Natural killer cell (primary cell): ENCODE results near the gene MAP2K3. TPM values are rescaled to one million over a fixed set of nuclear protein-coding genes. Genes with fewer than 3 reads are reported as not detected.
A peak's percentile ranks its signal among the peaks of the same experiment; 100 is the strongest.

ENCODE experiments used
- ATAC-seq, 3 donors: fragments of 150-1000 bp in 2 of 3; fragments of 200-7000 bp in 1 of 3; cut with Tn5 transposase; 1 replicate in 1 of 3; 2 replicates in 2 of 3; pipeline ENCODE4 v1.10.0; 2021; ENCODE audit warnings: mild to moderate bottlenecking in 2 of 3, moderate library complexity in 2 of 3
- DNase-seq, 2 donors: peaks; one replicate each; pipeline versions ENCODE4 v3.0.0 to v3.0.0-alpha.2; 2013 to 2021; ENCODE audit warnings: mixed read lengths in 1 of 2
- H3K27ac ChIP-seq: one replicate; pipeline ENCODE4 v1.5.1; 2013; ENCODE audit warnings: mild to moderate bottlenecking, low read length
- H3K27me3 ChIP-seq: one replicate; pipeline ENCODE4 v1.6.1; 2013; ENCODE audit warnings: low read length; ENCODE audit not compliant: control insufficient read depth, insufficient read depth
- H3K36me3 ChIP-seq: one replicate; pipeline ENCODE4 v1.6.1; 2013; ENCODE audit warnings: low read length; ENCODE audit not compliant: control insufficient read depth, insufficient read depth
- H3K4me1 ChIP-seq: one replicate; pipeline ENCODE4 v1.6.1; 2013; ENCODE audit warnings: low read length; ENCODE audit not compliant: control insufficient read depth, insufficient read depth
- H3K4me3 ChIP-seq: one replicate; pipeline ENCODE4 v1.5.1; 2013; ENCODE audit warnings: low read length
- H3K9me3 ChIP-seq: one replicate; pipeline ENCODE4 v1.6.1; 2013; ENCODE audit warnings: low read length; ENCODE audit not compliant: control insufficient read depth, insufficient read depth
- H3K27ac Mint-ChIP-seq, 2 donors: one replicate each; pipeline ENCODE4 v1.8.0; 2022; ENCODE audit warnings: mild to moderate bottlenecking in 2 of 2, mixed read lengths in 2 of 2, moderate library complexity in 1 of 2
- H3K27me3 Mint-ChIP-seq, 2 donors: one replicate each; pipeline ENCODE4 v1.8.0; 2022; ENCODE audit warnings: low read depth in 2 of 2, mixed read lengths in 2 of 2
- H3K36me3 Mint-ChIP-seq: one replicate; pipeline ENCODE4 v1.8.0; 2022; ENCODE audit warnings: mixed read lengths
- H3K4me1 Mint-ChIP-seq, 2 donors: one replicate each; pipeline ENCODE4 v1.8.0; 2022; ENCODE audit warnings: mixed read lengths in 2 of 2
- H3K4me3 Mint-ChIP-seq: one replicate; pipeline ENCODE4 v1.8.0; 2022; ENCODE audit warnings: mild to moderate bottlenecking, moderate library complexity, mixed read lengths
- H3K9me3 Mint-ChIP-seq, 2 donors: one replicate each; pipeline ENCODE4 v1.8.0; 2022; ENCODE audit warnings: mixed read lengths in 2 of 2
- WGBS: methylation state at CpG from one replicate; pipeline ENCODE4 v1.1.7; 2013; ENCODE audit warnings: missing lambda C conversion rate; ENCODE audit not compliant: insufficient coverage; 5-methylcytosine and 5-hydroxymethylcytosine counted together
- intact Hi-C: fragments of 100-400 bp; cut with micrococcal nuclease; formaldehyde crosslinking; loops from one replicate; pipeline ENCODE4 v1.14.2; 2022
- total RNA-seq, 4 donors: library from RNA; stranded (reverse); fragments of 120-200 nt in 1 of 4; gene quantifications; one replicate each; pipeline versions ENCODE4 v1.2.3 to v1.2.4, GENCODE V29; 2013 to 2022
- TF ChIP-seq, protein P1 (sequence below): fragments of 200-600 bp; IDR thresholded peaks from one replicate; pipeline ENCODE4 v1.8.0; 2022; ENCODE audit warnings: antibody characterized with exemption

The MAP2K3 gene
- total RNA-seq, 3 donors from 2014 or later (not counting 1 experiment from before 2014, with no cell fraction given): 139 to 165 (median 162) TPM

DNA sequence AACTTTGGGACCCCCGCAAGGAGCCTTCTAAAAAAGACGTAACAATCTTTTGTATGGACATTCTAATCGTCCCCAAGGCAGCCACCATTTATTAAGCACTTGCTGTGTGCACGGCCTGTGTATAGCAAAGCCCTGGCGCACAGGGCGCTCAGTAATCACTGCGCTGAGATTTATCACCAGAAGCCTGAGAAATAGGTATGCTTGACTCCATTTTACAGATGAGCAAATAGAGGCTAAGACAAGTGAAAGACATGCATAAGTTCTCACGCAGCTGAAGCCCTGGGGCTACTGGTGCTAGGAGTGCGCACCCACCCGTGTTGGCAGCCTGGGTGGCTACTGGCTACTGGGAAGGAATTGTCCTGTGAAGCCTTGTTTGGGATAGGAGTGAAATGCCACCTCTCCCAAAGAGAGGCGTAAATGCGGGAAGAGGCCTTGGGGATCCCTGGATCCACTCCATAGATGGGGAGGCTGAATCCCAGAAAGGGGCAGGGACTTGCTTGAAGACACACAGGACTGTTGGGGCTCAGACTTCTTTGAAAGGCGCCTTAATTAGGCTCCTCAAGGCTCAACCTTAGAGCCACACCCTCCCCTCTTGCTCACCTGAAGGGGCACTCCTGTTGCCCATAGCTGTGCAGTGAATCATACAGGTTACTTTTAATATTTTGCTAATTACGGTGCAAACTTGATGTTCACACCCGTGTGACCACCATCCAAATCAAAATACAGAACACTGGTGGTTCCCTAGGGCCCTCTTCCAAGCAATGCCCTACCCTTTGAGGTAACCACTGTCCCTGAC is 30.7 kb upstream of the MAP2K3 start:
- peak overlapping the region; percentile 89 to 93 for H3K27ac Mint-ChIP-seq
- no peaks in the 10 kb centered on the region for H3K36me3 Mint-ChIP-seq
- intact Hi-C loops: loop anchor here (1.0 to 2.0 kb wide), 3 partner anchors 13 to 34 kb away; no protein-coding TSS in a partner anchor
- H3K9me3 ChIP-seq: no peaks in the 10 kb centered on the region
- H3K27me3 ChIP-seq: no peaks in the 10 kb centered on the region
- DNase-seq: no peak
- H3K4me1 ChIP-seq: peaks cover 25% of the 10 kb centered on the region
- H3K27ac ChIP-seq: peak overlapping the region; percentile 66
- H3K9me3 Mint-ChIP-seq: no peaks in the 10 kb centered on the region
- TF ChIP-seq, protein P1, sequence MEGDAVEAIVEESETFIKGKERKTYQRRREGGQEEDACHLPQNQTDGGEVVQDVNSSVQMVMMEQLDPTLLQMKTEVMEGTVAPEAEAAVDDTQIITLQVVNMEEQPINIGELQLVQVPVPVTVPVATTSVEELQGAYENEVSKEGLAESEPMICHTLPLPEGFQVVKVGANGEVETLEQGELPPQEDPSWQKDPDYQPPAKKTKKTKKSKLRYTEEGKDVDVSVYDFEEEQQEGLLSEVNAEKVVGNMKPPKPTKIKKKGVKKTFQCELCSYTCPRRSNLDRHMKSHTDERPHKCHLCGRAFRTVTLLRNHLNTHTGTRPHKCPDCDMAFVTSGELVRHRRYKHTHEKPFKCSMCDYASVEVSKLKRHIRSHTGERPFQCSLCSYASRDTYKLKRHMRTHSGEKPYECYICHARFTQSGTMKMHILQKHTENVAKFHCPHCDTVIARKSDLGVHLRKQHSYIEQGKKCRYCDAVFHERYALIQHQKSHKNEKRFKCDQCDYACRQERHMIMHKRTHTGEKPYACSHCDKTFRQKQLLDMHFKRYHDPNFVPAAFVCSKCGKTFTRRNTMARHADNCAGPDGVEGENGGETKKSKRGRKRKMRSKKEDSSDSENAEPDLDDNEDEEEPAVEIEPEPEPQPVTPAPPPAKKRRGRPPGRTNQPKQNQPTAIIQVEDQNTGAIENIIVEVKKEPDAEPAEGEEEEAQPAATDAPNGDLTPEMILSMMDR: no peak
- 51% methylated on average over 15 of the region's 15 CpGs for WGBS
- no peaks in the 10 kb centered on the region for H3K36me3 ChIP-seq
- H3K4me3 ChIP-seq: peak overlapping the region; percentile 64
- peak overlapping the region; percentile 84 for H3K4me3 Mint-ChIP-seq
- H3K27me3 Mint-ChIP-seq: no peaks in the 10 kb centered on the region
- H3K4me1 Mint-ChIP-seq: peaks cover 26 to 42% of the 10 kb centered on the region in 2 donors
- ATAC-seq: peak; percentile 6 to 18 (median 11)

DNA sequence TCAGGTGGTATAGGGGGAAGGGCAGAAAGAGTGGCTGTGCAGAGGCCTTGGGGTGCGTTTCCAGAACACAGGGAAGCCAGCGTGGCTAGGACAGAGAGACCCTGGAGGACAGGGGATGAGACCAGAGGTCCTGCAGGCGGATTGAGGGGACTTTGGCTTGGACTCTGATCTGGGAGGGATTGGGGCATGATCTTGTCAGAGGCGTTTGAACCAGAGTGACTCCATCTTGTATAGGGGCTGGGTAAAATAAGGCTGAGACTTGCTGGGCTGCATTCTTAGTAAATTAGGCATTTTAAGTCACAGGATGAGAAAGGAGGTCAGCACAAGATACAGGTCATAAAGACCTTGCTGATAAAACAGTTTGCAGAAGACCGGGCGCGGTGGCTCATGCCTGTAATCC is 25.9 kb upstream of the MAP2K3 start:
- no peak overlapping the region for H3K27ac Mint-ChIP-seq

DNA sequence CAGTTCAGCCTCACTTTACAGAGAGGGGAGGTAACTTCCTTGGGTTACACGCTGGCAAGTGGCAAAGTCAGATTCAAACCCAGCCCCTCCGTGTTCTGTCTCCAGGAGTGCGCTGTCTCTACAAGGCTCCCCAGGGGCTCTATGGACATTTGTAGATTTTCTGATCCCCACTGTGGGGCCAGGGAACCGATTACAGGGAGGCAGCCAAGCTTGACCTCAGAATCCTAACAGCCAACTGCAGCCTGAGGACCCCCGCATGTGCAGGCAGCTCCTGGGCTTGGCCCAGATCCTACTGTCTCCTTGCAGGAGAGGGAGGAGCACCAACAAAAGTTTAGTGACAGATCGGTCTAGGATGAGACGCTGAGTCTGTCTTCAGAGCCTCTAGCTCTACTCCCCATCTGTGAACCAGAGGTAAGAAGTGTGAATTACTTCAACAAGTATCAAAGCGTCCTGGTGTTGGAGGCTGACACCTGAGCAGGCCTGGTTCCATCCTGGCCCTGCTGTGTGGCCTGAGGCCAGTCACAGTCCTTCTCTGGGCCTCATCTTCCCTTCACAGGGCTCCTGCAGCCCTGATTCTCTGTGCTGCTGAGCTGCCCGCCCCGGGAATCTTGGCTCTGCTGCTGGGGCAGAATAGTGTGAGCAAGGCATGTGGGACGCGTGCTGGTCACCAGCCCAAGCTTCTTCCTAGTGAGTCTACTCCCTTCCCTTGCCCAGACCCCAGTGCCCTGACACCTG is 22.1 kb upstream of the MAP2K3 start:
- peaks cover 0 to 10% of the 10 kb centered on the region in 2 donors for H3K4me1 Mint-ChIP-seq
- TF ChIP-seq, protein P1: no peak
- DNase-seq (no peak), ATAC-seq (peak in 1 of 3 donors; percentile 31)
- no peak overlapping the region for H3K27ac Mint-ChIP-seq
- Histone ChIP-seq H3K27me3 (no peaks in the 10 kb centered on the region), H3K9me3 (no peaks in the 10 kb centered on the region), H3K36me3 (no peaks in the 10 kb centered on the region), H3K4me3 (no peak overlapping the region), H3K4me1 (peaks cover 10% of the 10 kb centered on the region), H3K27ac (no peak overlapping the region)
- H3K36me3 Mint-ChIP-seq: no peaks in the 10 kb centered on the region
- no peaks in the 10 kb centered on the region for H3K27me3 Mint-ChIP-seq
- no peaks in the 10 kb centered on the region for H3K9me3 Mint-ChIP-seq
- 83% methylated on average over 12 of the region's 12 CpGs for WGBS
- no peak overlapping the region for H3K4me3 Mint-ChIP-seq
- intact Hi-C loops: no loop called here

More for the DNA sequence above, 25.9 kb upstream of the MAP2K3 start:
- Histone ChIP-seq H3K27me3 (no peaks in the 10 kb centered on the region), H3K9me3 (no peaks in the 10 kb centered on the region), H3K4me3 (no peak overlapping the region), H3K27ac (no peak overlapping the region), H3K36me3 (no peaks in the 10 kb centered on the region), H3K4me1 (peaks cover 7% of the 10 kb centered on the region)
- TF ChIP-seq, protein P1: no peak
- intact Hi-C loops: no loop called here
- peaks cover 2 to 6% of the 10 kb centered on the region in 2 donors for H3K4me1 Mint-ChIP-seq
- H3K27me3 Mint-ChIP-seq: no peaks in the 10 kb centered on the region
- no peaks in the 10 kb centered on the region for H3K36me3 Mint-ChIP-seq
- WGBS: 90% methylated on average over 7 of the region's 7 CpGs
- H3K4me3 Mint-ChIP-seq: no peak overlapping the region
- no peak for ATAC-seq
- no peaks in the 10 kb centered on the region for H3K9me3 Mint-ChIP-seq
- no peak for DNase-seq
